T-helper 2 cell treated with Interferon-gamma antibody and Interleukin-4, amounts not matched to agents 100 ng/mL and 5 ng/mL, for 36 hours (primary cell): ENCODE results near the gene RELN. TPM values are rescaled to one million over a fixed set of nuclear protein-coding genes. Genes with fewer than 3 reads are reported as not detected.

Source experiments
- intact Hi-C: fragments of 100-400 bp; cut with micrococcal nuclease; formaldehyde crosslinking; loops from one replicate; pipeline ENCODE4 v1.15.1; 2023
- total RNA-seq: library from RNA; stranded (reverse); gene quantifications from 2 replicates; pipeline ENCODE4 v1.2.3, GENCODE V29; 2022

RELN gene
- total RNA-seq, 1 donor from 2014 or later: not detected

GRCh38 chr7:103640031-103640779, 349.3 kb downstream of the RELN start:
- intact Hi-C loops: no loop called here

- intact Hi-C loops: no loop called here
Observed at GRCh38 chr7:103637726-103638125, 351.7 kb downstream of the RELN start.

- intact Hi-C loops: no loop called here
Observed at GRCh38 chr7:103637094-103637493, 352.4 kb downstream of the RELN start.

- intact Hi-C loops: no loop called here
Observed at GRCh38 chr7:103636153-103636552, 353.3 kb downstream of the RELN start.

- intact Hi-C loops: no loop called here
Observed at GRCh38 chr7:103632972-103633371, 356.5 kb downstream of the RELN start.

- intact Hi-C loops: no loop called here
Observed at GRCh38 chr7:103632005-103632639, 357.3 kb downstream of the RELN start.

GRCh38 chr7:103630318-103630717, 359.1 kb downstream of the RELN start:
- intact Hi-C loops: no loop called here

GRCh38 chr7:103628742-103629141, 360.7 kb downstream of the RELN start:
- intact Hi-C loops: no loop called here

GRCh38 chr7:103626776-103627175, 362.7 kb downstream of the RELN start:
- intact Hi-C loops: no loop called here

- intact Hi-C loops: no loop called here
Observed at GRCh38 chr7:103622274-103622673, 367.2 kb downstream of the RELN start.

- intact Hi-C loops: no loop called here
Observed at GRCh38 chr7:103613655-103614642, 375.5 kb downstream of the RELN start.

- intact Hi-C loops: no loop called here
Observed at GRCh38 chr7:103609778-103610177, 379.7 kb downstream of the RELN start.

- intact Hi-C loops: no loop called here
Observed at GRCh38 chr7:103605640-103606039, 383.8 kb downstream of the RELN start.

GRCh38 chr7:103598326-103598905, 391.0 kb downstream of the RELN start:
- intact Hi-C loops: no loop called here

- intact Hi-C loops: no loop called here
Observed at GRCh38 chr7:103597606-103598005, 391.9 kb downstream of the RELN start.

GRCh38 chr7:103594186-103594585, 395.3 kb downstream of the RELN start:
- intact Hi-C loops: no loop called here

- intact Hi-C loops: no loop called here
Observed at GRCh38 chr7:103593691-103594090, 395.8 kb downstream of the RELN start.

- intact Hi-C loops: no loop called here
Observed at GRCh38 chr7:103592844-103593243, 396.6 kb downstream of the RELN start.

GRCh38 chr7:103592187-103592586, 397.3 kb downstream of the RELN start:
- intact Hi-C loops: no loop called here

- intact Hi-C loops: no loop called here
Observed at GRCh38 chr7:103580031-103580430, 409.4 kb downstream of the RELN start.

GRCh38 chr7:103577059-103577458, 412.4 kb downstream of the RELN start:
- intact Hi-C loops: no loop called here
